HepG2 (cell line): ENCODE results near the gene LITAFD. TPM values are rescaled to one million over a fixed set of nuclear protein-coding genes. Genes with fewer than 3 reads are reported as not detected.

Experiments used
- ADNP ChIP-seq: sonication (generic); formaldehyde crosslinking; IDR thresholded peaks from 2 replicates; pipeline ENCODE4 v1.4.0; 2020; ENCODE audit warnings: missing genetic modification reagents
- BRCA1 ChIP-seq: sonication (generic); formaldehyde crosslinking; IDR thresholded peaks from 2 replicates; pipeline ENCODE4 v1.4.0; 2020; ENCODE audit warnings: missing genetic modification reagents
- CEBPB ChIP-seq: IDR thresholded peaks from 2 replicates; pipeline ENCODE4 v1.6.1; 2011; ENCODE audit warnings: low read depth, low read length, improper control_type of control experiment, borderline replicate concordance
- ELF3 ChIP-seq: IDR thresholded peaks from 2 replicates; pipeline ENCODE4 v1.6.1; 2016; ENCODE audit warnings: missing genetic modification reagents, missing compliant biosample characterization
- GABPB1 ChIP-seq: IDR thresholded peaks from 2 replicates; pipeline ENCODE4 v1.6.1; 2016; ENCODE audit warnings: mild to moderate bottlenecking, missing genetic modification reagents, moderate library complexity, missing compliant biosample characterization
- HNRNPUL1 ChIP-seq: fragments of 200-400 bp; formaldehyde crosslinking; IDR thresholded peaks from 2 replicates; pipeline ENCODE4 v1.6.1; 2017; ENCODE audit warnings: low read depth, mild to moderate bottlenecking, low read length, moderate library complexity
- MXD4 ChIP-seq: IDR thresholded peaks from 2 replicates; pipeline ENCODE4 v1.6.1; 2016; ENCODE audit warnings: mild to moderate bottlenecking, missing biosample characterization, missing genetic modification reagents
- NFKB2 ChIP-seq: sonication (generic); formaldehyde crosslinking; IDR thresholded peaks from 2 replicates; pipeline ENCODE4 v1.4.0; 2020; ENCODE audit warnings: missing genetic modification reagents, borderline replicate concordance
- NFYB ChIP-seq: sonication (generic); formaldehyde crosslinking; IDR thresholded peaks from 2 replicates; pipeline ENCODE4 v1.4.0; 2020; ENCODE audit warnings: missing genetic modification reagents
- RXRA ChIP-seq: sonication (generic); formaldehyde crosslinking; IDR thresholded peaks from 2 replicates; pipeline ENCODE4 v1.5.1; 2020; ENCODE audit warnings: missing genetic modification reagents
- SRSF4 ChIP-seq: fragments of 200-400 bp; formaldehyde crosslinking; IDR thresholded peaks from one replicate; pipeline ENCODE4 v1.6.1; 2018; ENCODE audit warnings: mild to moderate bottlenecking, low read depth, low read length, moderate library complexity; ENCODE audit not compliant: poor library complexity, severe bottlenecking
- ZNF496 ChIP-seq: sonication (generic); formaldehyde crosslinking; IDR thresholded peaks from 2 replicates; pipeline ENCODE4 v1.8.1; 2023; ENCODE audit warnings: mild to moderate bottlenecking, moderate library complexity, missing genetic modification reagents; ENCODE audit not compliant: insufficient replicate concordance
- polyA plus RNA-seq, 8 experiments: library from polyadenylated mRNA; depleted of rRNA in 3 of 8; stranded (reverse) in 7 of 8; unstranded in 1 of 8; fragments of >200 nt; fragmentation: Illumina TruSeq in 4 of 8; extraction: Trizol in 4 of 8; gene quantifications; 2 replicates each; pipeline versions ENCODE4 v1.2.1 to v1.2.3, GENCODE V29; 2011 to 2016; ENCODE audit warnings: low read depth in 4 of 8, missing spikeins in 1 of 8, mixed read lengths in 1 of 8; ENCODE audit not compliant: insufficient read depth in 1 of 8
- total RNA-seq, 5 experiments: library from RNA; depleted of rRNA; stranded (reverse); fragments of >200 nt; fragmentation: Illumina TruSeq; extraction: Trizol; gene quantifications; 2 replicates each; pipeline ENCODE4 v1.2.3, GENCODE V29; 2016; ENCODE audit warnings: low read depth in 1 of 5
- TF ChIP-seq, protein P1 (sequence below): sonication (generic); formaldehyde crosslinking; IDR thresholded peaks from 2 replicates; pipeline ENCODE4 v1.4.0; 2020; ENCODE audit warnings: mild to moderate bottlenecking, missing genetic modification reagents
- TF ChIP-seq, protein P2 (sequence below): sonication (generic); formaldehyde crosslinking; IDR thresholded peaks from 2 replicates; pipeline ENCODE4 v1.4.0; 2020; ENCODE audit warnings: missing genetic modification reagents
- TF ChIP-seq, protein P3 (sequence below): sonication (generic); formaldehyde crosslinking; IDR thresholded peaks from 2 replicates; pipeline ENCODE4 v1.4.0; 2020; ENCODE audit warnings: missing genetic modification reagents, borderline replicate concordance
- TF ChIP-seq, protein P4 (sequence below): IDR thresholded peaks from 2 replicates; pipeline ENCODE4 v1.6.1; 2016
- TF ChIP-seq, protein P5 (sequence below): sonication (generic); formaldehyde crosslinking; IDR thresholded peaks from 2 replicates; pipeline ENCODE4 v1.5.0; 2020; ENCODE audit warnings: mild to moderate bottlenecking, low read depth, missing genetic modification reagents, borderline replicate concordance

The LITAFD gene
- total and polyA plus RNA-seq, 2 of the 13 experiments (the other 11 are each of a cell fraction or from before 2014, with no cell fraction given) = not detected

DNA sequence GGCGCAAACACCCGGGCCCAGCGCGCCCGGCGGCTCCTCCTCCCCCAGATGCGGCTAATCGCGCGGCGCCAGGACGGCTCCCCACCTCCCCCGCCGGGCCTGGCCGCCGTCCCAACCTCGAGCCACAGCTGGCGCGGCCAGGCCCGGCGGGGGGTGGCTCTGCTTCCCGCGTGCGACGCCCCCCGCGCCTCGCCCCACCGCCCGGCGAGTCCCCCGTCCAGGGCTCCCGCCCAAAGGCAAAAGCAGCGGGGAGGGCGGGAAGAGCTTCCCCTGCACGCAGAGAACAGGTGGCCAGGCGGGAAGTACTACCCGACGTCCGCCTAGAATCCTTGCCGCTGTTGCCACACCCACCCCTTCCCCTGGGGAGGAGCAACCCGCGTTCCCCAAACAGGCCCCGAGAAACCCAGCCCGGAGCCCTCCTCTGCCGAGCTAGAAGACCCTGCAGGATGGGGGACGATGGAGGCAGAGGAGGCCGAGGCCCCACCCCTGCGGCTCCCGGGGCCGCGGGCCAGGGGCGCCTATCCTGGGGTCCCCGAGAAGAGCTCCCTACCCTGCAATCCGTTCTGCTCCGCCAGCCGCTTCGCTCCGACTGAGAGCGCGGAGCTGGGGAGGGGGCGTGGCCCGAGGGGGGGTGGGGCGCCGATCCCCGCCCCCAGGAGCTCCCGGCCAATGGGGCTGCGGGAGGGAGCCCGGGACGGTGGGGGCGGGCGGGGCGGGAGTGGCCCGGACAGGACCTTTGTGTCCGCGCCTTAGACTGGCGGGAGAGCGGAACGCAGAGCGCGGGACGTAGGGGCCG, 13.5 kb upstream of the LITAFD start, which contains the start of gene CARHSP1 (continued):
- TF ChIP-seq ELF3 (no peak), MXD4 (peak; percentile 18; the same call in 1 of the 2 replicates), NFYB (peak; percentile 60), GABPB1 (CRISPR knock-in tag) (peak; percentile 56), BRCA1 (no peak), ZNF496 (CRISPR knock-in tag) (no peak), RXRA (CRISPR knock-in tag) (no peak; the same call in 1 of the 2 replicates), CEBPB (peak; percentile 36; the same call in 1 of the 2 replicates), SRSF4 (no peak), HNRNPUL1 (no peak), ADNP (0 out of 2 replicates have a peak, but pooled peaks have one; percentile 52), NFKB2 (CRISPR knock-in tag) (no peak)
- TF ChIP-seq, protein P1, sequence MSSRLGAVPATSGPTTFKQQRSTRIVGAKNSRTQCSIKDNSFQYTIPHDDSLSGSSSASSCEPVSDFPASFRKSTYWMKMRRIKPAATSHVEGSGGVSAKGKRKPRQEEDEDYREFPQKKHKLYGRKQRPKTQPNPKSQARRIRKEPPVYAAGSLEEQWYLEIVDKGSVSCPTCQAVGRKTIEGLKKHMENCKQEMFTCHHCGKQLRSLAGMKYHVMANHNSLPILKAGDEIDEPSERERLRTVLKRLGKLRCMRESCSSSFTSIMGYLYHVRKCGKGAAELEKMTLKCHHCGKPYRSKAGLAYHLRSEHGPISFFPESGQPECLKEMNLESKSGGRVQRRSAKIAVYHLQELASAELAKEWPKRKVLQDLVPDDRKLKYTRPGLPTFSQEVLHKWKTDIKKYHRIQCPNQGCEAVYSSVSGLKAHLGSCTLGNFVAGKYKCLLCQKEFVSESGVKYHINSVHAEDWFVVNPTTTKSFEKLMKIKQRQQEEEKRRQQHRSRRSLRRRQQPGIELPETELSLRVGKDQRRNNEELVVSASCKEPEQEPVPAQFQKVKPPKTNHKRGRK = no peak
- TF ChIP-seq, protein P2, sequence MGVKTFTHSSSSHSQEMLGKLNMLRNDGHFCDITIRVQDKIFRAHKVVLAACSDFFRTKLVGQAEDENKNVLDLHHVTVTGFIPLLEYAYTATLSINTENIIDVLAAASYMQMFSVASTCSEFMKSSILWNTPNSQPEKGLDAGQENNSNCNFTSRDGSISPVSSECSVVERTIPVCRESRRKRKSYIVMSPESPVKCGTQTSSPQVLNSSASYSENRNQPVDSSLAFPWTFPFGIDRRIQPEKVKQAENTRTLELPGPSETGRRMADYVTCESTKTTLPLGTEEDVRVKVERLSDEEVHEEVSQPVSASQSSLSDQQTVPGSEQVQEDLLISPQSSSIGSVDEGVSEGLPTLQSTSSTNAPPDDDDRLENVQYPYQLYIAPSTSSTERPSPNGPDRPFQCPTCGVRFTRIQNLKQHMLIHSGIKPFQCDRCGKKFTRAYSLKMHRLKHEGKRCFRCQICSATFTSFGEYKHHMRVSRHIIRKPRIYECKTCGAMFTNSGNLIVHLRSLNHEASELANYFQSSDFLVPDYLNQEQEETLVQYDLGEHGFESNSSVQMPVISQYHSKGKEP = no peak
- TF ChIP-seq, protein P3, sequence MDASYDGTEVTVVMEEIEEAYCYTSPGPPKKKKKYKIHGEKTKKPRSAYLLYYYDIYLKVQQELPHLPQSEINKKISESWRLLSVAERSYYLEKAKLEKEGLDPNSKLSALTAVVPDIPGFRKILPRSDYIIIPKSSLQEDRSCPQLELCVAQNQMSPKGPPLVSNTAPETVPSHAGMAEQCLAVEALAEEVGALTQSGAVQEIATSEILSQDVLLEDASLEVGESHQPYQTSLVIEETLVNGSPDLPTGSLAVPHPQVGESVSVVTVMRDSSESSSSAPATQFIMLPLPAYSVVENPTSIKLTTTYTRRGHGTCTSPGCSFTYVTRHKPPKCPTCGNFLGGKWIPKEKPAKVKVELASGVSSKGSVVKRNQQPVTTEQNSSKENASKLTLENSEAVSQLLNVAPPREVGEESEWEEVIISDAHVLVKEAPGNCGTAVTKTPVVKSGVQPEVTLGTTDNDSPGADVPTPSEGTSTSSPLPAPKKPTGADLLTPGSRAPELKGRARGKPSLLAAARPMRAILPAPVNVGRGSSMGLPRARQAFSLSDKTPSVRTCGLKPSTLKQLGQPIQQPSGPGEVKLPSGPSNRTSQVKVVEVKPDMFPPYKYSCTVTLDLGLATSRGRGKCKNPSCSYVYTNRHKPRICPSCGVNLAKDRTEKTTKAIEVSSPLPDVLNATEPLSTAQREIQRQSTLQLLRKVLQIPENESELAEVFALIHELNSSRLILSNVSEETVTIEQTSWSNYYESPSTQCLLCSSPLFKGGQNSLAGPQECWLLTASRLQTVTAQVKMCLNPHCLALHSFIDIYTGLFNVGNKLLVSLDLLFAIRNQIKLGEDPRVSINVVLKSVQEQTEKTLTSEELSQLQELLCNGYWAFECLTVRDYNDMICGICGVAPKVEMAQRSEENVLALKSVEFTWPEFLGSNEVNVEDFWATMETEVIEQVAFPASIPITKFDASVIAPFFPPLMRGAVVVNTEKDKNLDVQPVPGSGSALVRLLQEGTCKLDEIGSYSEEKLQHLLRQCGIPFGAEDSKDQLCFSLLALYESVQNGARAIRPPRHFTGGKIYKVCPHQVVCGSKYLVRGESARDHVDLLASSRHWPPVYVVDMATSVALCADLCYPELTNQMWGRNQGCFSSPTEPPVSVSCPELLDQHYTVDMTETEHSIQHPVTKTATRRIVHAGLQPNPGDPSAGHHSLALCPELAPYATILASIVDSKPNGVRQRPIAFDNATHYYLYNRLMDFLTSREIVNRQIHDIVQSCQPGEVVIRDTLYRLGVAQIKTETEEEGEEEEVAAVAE = peak; percentile 75; the same call in 1 of the 2 replicates
- TF ChIP-seq, protein P4, sequence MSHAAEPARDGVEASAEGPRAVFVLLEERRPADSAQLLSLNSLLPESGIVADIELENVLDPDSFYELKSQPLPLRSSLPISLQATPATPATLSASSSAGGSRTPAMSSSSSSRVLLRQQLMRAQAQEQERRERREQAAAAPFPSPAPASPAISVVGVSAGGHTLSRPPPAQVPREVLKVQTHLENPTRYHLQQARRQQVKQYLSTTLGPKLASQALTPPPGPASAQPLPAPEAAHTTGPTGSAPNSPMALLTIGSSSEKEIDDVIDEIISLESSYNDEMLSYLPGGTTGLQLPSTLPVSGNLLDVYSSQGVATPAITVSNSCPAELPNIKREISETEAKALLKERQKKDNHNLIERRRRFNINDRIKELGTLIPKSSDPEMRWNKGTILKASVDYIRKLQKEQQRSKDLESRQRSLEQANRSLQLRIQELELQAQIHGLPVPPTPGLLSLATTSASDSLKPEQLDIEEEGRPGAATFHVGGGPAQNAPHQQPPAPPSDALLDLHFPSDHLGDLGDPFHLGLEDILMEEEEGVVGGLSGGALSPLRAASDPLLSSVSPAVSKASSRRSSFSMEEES (CRISPR knock-in tag) = no peak; the same call in 1 of the 2 replicates
- TF ChIP-seq, protein P5, sequence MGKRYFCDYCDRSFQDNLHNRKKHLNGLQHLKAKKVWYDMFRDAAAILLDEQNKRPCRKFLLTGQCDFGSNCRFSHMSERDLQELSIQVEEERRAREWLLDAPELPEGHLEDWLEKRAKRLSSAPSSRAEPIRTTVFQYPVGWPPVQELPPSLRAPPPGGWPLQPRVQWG = no peak
